HG03571 (cell line): ENCODE results near the gene GTF2A1L.
"Not testable (repeated sequence)": the region's sequence is repeated elsewhere in the genome, so short reads cannot be mapped to it uniquely, and the experiment has no call there.

Experiments used
- ATAC-seq: cut with Tn5 transposase; IDR thresholded peaks from one replicate; pipeline ENCODE4 v1.9.1; 2021; ENCODE audit not compliant: unreplicated experiment

GTF2A1L gene

GRCh38 chr2:48617618-48618017 lies at the start of gene GTF2A1L:
GTF2A1L (plus strand) TSS chr2:48617856; CDS start chr2:48617875, 19 bp downstream.
- no peak for ATAC-seq

GRCh38 chr2:48568547-48568946 lies 49.1 kb upstream of the GTF2A1L start:
- ATAC-seq, result no peak

- ATAC-seq, result no peak
Observed at GRCh38 chr2:48569433-48569832, 48.2 kb upstream of the GTF2A1L start.

- ATAC-seq, result no peak
Observed at GRCh38 chr2:48572816-48573215, 44.8 kb upstream of the GTF2A1L start.

GRCh38 chr2:48574353-48575287 lies 43.0 kb upstream of the GTF2A1L start:
- ATAC-seq, result no peak

GRCh38 chr2:48578313-48578712 lies 39.3 kb upstream of the GTF2A1L start:
- no peak for ATAC-seq

GRCh38 chr2:48583961-48584360 lies 33.7 kb upstream of the GTF2A1L start:
- no peak for ATAC-seq

GRCh38 chr2:48584551-48584950 lies 33.1 kb upstream of the GTF2A1L start:
- no peak for ATAC-seq

GRCh38 chr2:48586433-48586832 lies 31.2 kb upstream of the GTF2A1L start:
- ATAC-seq, result no peak

- ATAC-seq, result no peak
Observed at GRCh38 chr2:48587560-48587959, 30.1 kb upstream of the GTF2A1L start.

- ATAC-seq, result no peak
Observed at GRCh38 chr2:48587961-48588360, 29.7 kb upstream of the GTF2A1L start.

- no peak for ATAC-seq
Observed at GRCh38 chr2:48588745-48589144, 28.9 kb upstream of the GTF2A1L start.

- no peak for ATAC-seq
Observed at GRCh38 chr2:48589170-48589767, 28.4 kb upstream of the GTF2A1L start.

GRCh38 chr2:48590017-48590416 lies 27.6 kb upstream of the GTF2A1L start:
- ATAC-seq, result no peak

- ATAC-seq, result no peak
Observed at GRCh38 chr2:48592067-48592466, 25.6 kb upstream of the GTF2A1L start.

GRCh38 chr2:48596751-48597150 lies 20.9 kb upstream of the GTF2A1L start:
- not testable (repeated sequence) for ATAC-seq

- no peak for ATAC-seq
Observed at GRCh38 chr2:48597492-48597891, 20.2 kb upstream of the GTF2A1L start.

GRCh38 chr2:48600204-48600813 lies 17.3 kb upstream of the GTF2A1L start:
- ATAC-seq, result no peak

- no peak for ATAC-seq
Observed at GRCh38 chr2:48600917-48601316, 16.7 kb upstream of the GTF2A1L start.

GRCh38 chr2:48601349-48601748 lies 16.3 kb upstream of the GTF2A1L start:
- no peak for ATAC-seq

- ATAC-seq, result no peak
Observed at GRCh38 chr2:48605482-48606175, 12.0 kb upstream of the GTF2A1L start.
